PC-3 (cell line): ENCODE measurements around the gene NHP2.

Source experiments
- EZH2 ChIP-seq: fragments of 300-600 bp; sonication (generic); IDR thresholded peaks from one replicate; pipeline ENCODE4 v1.6.1; 2017; ENCODE audit warnings: antibody characterized with exemption, mild to moderate bottlenecking, low read length; ENCODE audit not compliant: unreplicated experiment
- EZH2phosphoT487 ChIP-seq: fragments of 300-600 bp; sonication (generic); IDR thresholded peaks from 2 replicates; pipeline ENCODE4 v1.6.1; 2018; ENCODE audit warnings: mild to moderate bottlenecking, antibody characterized with exemption, low read length, borderline replicate concordance
- TF ChIP-seq, protein P1 (sequence below): fragments of 300-600 bp; sonication (generic); conservative IDR thresholded peaks from 2 replicates; pipeline ENCODE4 v1.5.1; 2017; ENCODE audit warnings: antibody characterized with exemption, low read depth, mild to moderate bottlenecking, low read length

DNA sequence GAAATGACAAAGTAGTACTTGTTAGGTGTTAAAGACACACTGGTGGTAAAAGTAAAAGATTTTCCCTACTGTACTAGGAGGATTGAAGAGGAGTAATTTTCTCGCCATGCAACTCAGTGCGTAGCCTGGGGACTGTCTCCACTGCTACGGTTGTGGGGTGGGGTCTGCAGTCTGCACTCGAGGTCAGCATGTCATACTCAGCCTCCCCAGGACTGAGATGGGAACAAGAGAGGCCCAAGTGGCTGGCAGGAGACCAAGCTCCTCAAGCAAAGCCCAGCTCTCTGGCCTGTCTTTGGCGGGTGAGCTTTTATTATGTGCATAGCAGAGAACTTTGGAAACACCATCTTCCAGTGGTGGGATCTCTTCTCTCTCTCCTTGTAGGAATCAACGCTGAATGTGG, 10.4 kb downstream of the NHP2 start:
- TF ChIP-seq, protein P1, sequence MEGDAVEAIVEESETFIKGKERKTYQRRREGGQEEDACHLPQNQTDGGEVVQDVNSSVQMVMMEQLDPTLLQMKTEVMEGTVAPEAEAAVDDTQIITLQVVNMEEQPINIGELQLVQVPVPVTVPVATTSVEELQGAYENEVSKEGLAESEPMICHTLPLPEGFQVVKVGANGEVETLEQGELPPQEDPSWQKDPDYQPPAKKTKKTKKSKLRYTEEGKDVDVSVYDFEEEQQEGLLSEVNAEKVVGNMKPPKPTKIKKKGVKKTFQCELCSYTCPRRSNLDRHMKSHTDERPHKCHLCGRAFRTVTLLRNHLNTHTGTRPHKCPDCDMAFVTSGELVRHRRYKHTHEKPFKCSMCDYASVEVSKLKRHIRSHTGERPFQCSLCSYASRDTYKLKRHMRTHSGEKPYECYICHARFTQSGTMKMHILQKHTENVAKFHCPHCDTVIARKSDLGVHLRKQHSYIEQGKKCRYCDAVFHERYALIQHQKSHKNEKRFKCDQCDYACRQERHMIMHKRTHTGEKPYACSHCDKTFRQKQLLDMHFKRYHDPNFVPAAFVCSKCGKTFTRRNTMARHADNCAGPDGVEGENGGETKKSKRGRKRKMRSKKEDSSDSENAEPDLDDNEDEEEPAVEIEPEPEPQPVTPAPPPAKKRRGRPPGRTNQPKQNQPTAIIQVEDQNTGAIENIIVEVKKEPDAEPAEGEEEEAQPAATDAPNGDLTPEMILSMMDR: no peak
- TF ChIP-seq EZH2phosphoT487 (no peak), EZH2 (no peak)
